Endometrium (tissue), 2 donors: Measurements from ENCODE around the gene ANTXR2.

Experiments
- FAIRE-seq: peaks from 2 replicates; lab custom pipeline; 2012; peaks lifted over from hg19 to GRCh38; lab: Jason Lieb, UNC
- donor health status: control.
- donor health status: control.

The ANTXR2 gene

DNA sequence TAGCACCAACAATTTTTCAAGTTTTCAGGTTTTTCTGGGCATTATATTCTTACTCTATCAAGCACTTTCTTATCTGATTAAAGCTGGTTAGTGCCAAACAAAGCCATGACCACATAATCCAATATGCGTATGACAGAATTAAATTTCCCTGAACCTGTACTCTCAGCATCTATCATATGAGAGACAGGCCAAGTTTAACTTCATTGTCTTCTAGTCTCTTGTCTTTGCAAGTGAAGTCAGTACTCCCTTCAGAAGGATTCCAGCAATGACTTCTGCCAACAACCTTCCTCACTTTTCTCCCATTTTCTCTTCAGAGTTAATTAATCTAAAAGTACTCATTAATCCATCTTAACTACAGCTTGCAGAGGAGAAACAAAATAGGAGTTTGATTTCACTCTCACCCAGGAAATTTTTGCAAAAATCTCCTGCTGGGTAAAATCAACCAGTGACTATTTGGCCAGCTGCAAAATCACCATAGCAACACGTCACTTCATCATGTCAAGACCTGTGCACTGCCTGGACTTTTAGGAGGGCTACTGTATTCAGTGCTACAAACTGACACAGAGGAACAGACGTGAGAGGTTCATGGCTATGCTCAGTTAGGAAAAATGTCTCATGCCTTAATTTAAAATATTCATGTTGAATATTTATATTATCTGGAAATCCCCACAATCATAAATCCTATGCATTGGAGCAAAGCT, 208.4 kb downstream of the ANTXR2 start:
- FAIRE-seq: no peak

DNA sequence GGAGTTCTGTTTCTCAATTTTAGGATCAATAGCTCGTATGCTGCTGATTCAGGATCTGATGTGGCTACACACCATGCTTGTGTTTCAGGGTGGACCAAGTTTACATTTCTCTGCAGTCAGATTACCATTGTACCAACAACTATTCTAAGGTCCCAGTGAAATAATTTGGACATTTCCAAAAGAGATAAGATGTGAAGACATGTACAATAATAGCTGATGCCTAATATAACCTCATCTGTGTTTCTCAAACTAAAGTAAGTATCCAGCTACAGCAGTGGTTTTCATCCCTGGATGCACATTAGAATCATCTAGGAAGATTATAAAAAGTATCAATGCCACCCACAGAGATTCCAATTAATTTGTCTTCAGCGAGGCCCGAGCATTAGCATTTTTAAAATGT, 209.7 kb downstream of the ANTXR2 start:
- FAIRE-seq: no peak

DNA sequence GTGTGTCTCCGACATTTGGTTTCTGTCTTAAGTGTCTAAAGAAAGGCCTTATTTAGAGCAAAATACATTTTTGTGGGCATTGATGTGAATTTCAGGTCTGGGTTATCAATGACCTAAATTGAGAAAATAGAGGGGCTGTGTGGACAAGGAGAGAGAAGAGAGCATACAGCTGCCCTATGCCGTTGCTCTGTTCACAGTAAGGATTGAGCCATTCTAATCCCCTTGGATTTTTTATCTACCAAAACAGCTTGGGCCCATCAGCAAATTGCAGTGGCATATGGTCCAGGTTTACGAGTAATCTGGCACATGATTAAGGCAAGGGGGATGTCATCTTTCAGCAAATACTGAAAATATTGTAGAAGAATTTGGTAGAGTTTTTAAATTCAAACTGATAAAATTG, 210.2 kb downstream of the ANTXR2 start:
- no peak for FAIRE-seq

DNA sequence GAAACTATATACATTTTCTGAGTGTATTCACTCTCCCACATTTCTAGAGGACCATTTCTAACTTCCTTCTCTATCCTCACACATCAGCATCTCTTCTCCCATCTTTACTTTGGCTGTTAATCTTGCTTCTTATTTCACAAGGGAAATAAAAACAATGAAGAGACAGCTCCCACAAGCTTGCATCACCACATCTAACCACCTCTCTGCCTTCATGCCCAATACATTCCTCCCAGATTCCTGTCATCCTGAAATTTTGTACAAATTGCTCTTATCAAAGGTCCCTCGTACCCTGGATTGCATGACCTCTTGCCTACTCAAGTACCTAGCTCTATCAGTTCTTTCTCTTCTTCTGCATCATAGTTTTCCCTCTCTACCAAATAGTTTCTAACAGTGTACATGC, 215.2 kb downstream of the ANTXR2 start:
- no peak for FAIRE-seq

DNA sequence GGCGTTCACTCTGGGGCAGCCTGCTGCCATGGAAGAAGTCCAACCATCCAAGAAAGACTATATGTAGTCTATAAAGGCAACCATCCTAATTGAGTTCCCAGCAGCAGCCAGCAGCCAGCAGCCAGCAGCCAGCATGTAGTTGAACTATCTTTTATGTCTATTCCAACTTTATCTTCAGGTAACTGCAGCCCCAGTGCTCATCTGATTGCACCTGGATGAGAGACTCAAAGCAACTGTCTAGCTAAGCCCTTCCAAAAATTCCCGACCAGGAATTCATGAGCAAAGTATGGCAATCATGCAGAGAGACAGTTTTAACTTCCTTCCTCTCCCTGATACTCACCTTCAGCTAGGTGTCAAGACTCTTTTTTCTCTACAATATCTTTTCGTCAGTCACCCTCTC, 216.8 kb downstream of the ANTXR2 start:
- no peak for FAIRE-seq

DNA sequence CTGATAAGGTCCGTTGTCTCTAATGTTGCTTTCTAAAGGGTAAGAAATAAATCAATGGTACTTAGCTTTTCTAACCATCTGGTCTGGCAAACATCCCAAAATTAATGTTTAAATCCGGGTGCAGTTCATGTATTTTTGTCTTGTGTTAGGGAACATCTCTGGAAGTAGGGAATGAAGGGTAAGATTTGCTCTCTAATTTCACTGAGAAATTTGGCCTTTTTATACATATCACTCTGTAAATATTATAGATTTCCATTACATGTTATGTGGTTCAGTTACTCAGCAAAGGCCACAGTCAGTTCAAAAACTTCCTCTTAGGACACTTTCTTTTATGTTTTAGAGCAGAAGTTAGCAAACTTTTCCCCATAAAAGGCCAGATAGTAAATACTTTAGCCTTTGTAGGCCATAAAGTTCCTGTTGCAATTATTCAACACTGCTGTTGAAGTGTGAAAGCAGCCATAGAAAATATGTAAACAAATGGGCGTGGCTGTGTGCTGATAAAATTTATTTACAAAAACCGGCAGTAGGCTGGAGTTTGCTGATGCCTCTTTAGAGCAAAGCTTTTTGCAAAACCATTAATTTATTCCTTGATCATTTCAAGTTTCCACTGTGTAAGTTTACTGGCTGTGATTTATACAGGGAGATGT, 218.1 kb downstream of the ANTXR2 start:
- peak; percentile 99 for FAIRE-seq

DNA sequence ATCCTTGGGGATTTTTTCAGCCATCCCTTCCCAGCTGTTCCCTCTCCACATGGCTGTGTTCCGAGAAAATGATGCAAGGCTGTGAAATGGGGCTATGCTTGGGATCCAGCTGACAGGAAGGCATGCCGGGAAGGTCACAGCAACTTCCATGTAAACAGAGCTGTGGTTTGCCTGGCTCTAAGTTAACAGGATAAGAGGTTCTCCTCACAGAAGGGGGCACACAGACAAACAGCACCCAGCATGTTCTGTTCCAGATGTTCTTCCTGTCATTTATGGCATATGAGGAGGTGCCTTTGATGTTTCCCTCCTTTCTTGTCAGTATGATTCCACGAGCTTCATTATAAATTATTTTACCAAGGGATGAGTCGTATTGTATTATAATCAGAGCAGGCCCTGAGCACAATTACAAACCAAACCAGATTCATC, 220.7 kb downstream of the ANTXR2 start:
- FAIRE-seq: no peak

DNA sequence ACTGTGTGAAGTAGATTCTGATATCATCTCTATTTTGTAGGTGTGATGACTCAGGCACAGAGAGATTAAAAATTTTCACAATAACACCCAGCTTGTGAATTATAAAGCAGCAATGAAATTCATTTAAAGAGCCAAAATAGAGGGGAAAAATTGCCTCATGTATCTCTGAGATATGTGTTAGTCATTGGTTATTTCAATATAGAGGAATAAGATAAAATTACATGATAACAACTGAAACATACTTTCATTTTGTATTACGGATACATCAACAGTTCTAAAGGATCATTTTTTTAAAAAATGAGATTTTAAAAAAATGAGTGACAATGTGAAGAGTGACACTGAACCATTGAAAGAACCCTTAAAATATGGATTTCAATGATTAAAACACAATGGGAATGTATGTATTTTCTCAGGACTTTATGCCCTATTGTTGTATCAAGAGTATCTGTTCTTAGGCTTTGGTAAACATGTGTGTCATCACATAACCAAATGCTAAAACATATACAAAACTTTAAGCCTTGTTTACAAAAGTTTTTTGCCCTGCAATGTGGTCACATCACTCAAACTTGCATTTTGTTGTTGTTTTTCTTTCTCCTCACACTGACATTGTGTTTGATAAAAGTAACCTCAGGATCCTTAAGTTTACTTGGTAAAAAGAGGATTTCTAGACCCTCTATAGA, 221.3 kb downstream of the ANTXR2 start:
- FAIRE-seq: no peak
